HG03060 (cell line): ENCODE data around the gene COL6A3.
"Not testable (repeated sequence)": the region's sequence is repeated elsewhere in the genome, so short reads cannot be mapped to it uniquely, and the experiment has no call there.

Source experiments
- ATAC-seq: cut with Tn5 transposase; IDR thresholded peaks from one replicate; pipeline ENCODE4 v1.9.1; 2021; ENCODE audit warnings: low read depth, moderate number of reproducible peaks; ENCODE audit not compliant: unreplicated experiment

The COL6A3 gene

GRCh38 chr2:237304763-237305514 lies 109.0 kb downstream of the COL6A3 start:
- no peak for ATAC-seq

DNA sequence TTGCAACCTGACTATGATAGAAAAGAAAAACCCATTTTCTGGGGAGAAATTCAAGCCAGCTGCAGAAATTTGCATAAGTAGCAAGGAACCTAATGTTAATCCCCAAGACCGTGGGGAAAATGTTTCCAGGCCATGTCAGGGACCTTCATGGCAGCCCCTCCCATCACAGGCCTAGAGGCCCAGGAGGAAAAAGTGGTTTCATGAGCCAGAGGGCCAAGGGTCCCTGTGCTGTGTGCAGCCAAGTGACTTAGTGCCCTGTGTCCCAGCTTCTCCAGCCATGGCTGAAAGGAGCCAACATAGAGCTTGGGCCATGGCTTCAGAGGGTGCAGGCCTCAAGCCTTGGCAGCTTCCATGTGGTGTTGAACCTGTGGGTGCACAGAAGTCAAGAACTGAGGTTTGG lies 110.7 kb downstream of the COL6A3 start:
- ATAC-seq, result not testable (repeated sequence)

GRCh38 chr2:237301595-237301994 lies 112.4 kb downstream of the COL6A3 start:
- ATAC-seq, result no peak

DNA sequence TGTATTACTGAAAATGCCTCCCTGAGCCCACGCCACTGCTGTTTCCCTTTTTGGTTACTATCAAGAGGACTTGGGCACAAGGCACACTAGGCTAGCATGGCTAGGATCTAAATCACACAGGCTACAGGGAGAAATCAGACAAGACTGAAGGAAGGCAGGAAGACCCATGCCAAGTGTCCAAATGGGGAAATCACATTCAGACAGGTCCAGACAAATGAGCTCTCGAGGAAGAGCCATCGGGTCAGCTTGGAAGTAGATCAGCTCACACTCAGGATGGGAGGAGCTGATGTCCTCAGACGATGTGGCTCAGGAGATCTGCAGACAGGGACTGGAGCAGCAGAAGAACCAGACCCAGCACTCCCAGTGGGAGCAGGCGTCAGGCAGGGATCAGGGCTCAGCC lies 113.2 kb downstream of the COL6A3 start:
- no peak for ATAC-seq

DNA sequence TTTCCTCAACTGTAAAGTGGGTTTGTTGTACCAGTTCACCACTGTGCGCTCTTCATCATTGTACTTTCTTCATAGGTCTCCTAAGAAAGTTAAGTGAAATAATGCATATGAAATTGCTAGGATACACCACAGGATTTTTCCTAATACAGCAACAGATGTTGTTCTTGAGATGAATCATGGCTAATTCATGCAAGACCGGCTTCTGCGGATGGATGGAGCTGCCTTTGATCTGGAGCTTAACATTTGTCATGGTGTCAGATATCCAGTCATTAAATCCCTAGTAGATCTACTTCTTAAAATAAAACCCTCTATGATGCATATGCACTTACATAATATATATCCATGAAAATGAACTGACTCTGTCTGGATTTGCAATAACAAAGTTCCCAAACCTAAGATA lies 114.1 kb downstream of the COL6A3 start:
- no peak for ATAC-seq

DNA sequence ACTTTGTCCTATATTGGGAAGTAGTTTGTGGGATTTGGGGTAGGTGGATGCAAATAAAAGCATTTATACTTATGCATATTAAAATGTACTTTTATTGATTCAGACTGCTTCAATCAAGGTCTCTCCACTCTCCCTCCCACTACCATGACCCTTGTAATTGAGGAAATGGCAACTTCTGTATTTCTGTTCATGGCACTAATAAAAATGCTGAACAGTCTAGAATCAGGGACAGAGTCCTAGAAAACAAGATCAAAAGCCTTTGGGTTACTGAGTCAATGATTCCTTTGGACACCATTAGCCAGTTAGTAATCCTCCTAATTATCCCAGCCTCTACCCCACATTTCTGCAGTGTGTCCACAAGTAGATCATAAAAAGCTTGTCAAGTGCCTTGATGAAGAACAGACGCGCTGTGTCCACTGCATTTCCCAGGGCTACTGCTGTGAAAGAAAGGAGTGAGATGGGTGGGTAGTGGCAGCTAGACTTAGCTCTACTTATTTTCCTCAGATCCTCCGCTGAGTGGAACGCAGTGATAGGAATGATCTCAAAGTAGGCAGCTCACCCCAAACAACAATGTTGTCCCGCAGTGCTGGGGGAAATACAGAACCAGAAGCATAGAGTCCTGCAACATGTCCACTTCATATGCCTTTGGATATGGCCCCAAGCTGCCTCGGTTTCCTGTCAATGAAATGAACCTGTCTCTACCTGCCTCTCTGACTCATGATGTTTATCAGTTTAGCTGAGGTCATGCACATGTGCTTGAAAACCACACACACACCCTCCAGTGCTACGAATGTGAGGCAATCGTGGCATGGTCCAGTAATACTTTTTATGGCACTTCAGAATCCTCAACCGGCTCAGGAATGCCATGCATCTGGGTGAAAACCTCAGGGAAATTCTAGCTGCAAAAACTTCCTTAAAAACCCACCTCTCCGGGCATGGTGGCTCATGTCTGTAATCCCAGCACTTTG lies 115.5 kb downstream of the COL6A3 start:
- no peak for ATAC-seq

DNA sequence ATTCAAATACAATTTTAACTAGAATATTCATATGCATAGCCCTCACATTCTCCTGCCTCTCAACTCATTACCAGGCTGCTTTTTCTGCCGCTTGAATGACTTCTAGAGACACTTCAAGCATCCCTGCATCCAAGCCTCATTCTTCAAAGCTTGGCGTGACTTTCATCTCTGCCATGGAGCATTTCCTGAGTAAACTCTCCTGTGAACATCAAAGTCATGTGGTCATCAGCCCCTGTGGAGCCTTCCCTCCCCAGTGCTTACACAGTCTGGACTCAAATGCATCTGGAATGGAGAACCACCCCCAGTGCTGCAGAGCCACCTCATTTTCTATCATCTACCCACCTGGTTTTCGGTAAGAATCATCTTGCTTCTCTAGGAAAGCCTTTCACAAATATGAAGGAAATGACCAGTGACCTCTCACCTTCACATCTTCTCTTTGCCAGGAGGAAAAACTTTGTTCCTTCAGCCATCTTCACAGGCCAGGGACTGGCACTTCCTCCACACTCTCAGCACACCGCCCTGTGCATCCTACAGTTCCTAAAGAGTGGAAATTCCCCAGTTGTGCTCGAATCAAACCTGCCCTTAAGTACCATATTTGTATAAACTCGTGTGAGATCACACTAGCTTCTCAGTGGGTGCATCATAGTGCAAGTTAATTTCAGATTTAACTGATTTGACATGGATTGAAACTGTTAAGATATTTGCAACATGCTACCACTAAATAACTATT lies 116.4 kb downstream of the COL6A3 start:
- no peak for ATAC-seq

GRCh38 chr2:237296756-237297155 lies 117.2 kb downstream of the COL6A3 start:
- ATAC-seq, result no peak

GRCh38 chr2:237295889-237296480 lies 118.0 kb downstream of the COL6A3 start:
- no peak for ATAC-seq

GRCh38 chr2:237294460-237294859 lies 119.5 kb downstream of the COL6A3 start:
- ATAC-seq, result no peak

GRCh38 chr2:237293978-237294377 lies 120.0 kb downstream of the COL6A3 start:
- ATAC-seq, result no peak

DNA sequence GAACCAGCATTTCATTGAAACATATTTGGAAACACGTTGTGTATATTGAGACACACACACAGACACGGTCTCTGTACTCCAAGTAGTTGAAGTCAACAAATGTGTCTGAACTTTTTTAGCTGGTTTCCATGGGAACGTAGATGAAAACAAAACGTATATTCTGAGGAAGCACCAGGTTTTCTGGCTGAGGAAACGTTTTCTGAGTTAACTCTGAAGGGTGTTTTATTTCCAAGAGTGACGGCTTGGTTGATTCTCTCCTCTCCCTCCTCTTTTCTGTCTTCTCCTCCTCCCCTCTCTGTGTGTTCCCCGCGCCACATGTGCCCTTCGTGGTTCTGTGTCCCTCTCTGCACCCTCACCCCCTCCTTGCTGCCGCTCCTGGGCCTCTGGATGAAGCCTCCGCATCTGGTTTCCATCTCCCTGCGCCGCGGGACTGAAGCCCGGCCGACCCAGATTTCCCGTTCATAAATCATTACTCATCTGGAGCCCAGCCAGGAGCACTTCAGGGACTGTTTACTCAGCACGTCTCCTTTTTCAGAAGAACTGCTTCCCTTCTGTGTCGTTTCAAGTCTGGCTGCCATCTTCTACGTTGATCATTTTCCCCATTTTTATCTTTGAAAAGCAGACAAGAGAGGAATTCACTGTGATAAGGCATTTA lies 122.7 kb downstream of the COL6A3 start:
- no peak for ATAC-seq

DNA sequence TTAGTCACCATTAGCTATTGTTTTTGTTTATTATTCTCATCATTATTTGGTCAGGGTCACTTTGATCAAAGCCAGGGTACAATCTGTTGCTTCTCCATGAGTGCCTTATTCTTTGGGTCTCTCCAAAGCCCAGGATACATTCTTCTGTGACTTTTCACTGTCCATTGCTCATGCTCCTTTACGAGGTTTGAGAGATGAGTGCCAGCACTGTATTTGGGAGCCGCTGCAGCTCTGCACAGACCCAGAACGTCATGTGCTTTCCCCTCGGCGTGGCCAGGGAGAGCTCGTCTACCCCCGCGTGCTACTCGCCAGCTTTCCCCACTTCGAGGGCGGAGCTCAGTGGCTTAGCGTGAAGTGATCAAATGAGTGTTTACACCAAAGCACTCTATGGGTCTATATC lies 123.7 kb downstream of the COL6A3 start:
- ATAC-seq, result no peak

GRCh38 chr2:237289139-237289538 lies 124.8 kb downstream of the COL6A3 start:
- no peak for ATAC-seq

DNA sequence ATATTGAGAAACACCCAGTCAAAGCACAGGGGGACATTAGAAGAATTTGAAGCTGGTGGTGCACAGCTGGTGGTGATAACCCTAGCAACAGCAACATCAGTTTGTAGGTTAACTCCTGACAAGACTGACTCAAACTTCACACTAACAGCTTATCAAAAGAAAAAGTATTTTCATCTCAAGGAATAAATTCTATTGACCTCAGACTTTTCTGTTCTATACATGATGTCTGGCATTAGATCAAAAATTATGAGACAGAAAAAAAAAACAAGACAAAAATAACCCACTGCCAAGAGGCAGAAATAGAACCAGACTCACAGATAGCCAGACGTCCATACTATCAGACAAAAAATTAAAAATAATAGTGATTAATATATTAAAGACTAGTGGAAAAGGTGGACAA lies 126.1 kb downstream of the COL6A3 start:
- ATAC-seq, result no peak

DNA sequence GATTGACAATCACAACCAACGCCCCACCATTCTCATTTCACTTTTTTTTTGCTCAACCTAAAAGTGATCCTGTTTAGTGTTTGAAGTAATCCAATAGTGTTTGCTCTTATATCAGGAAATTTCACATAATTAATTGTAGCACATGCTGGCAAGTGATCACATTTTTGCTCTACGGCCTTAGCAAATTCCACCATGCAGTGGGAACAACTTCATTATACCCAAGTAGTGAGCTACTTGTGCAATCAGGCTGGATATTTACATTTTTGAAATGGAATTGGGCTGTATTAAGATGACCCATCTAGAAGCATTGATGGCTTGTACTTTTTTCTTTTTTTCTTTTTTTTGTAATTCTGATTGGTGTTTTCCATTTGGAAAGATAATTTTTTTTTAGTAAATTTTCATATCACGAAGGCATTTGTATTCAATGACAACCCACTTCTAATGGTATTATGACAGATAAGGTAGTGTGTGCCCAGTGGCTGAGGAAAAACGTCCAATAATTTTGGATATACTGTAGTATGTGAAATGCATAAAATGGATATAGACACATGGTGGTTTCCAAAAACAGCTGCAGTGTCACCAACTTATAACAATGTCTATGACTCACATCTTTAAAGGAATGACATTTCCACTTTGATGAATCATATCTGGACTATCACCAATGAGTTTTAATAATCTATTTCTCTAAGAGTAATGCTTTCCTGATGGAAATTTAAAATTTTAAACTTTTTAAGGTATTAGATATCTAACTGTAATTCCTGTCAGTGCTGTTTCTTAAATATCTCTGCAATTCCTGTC lies 130.6 kb downstream of the COL6A3 start:
- ATAC-seq, result no peak

- no peak for ATAC-seq
These were observed 131.3 kb downstream of the COL6A3 start for GRCh38 chr2:237282568-237283128.

GRCh38 chr2:237281836-237282306 lies 132.1 kb downstream of the COL6A3 start:
- ATAC-seq, result no peak

GRCh38 chr2:237280939-237281338 lies 133.0 kb downstream of the COL6A3 start:
- no peak for ATAC-seq
